NCI-H187 treated with DMSO at 0.1 percent for 48 hours (cell line): ENCODE results near the gene PRLH.

Experiments
- DNase-seq: peaks from one replicate; lab custom pipeline; 2025; lab: John Stamatoyannopoulos, UW

Gene PRLH

DNA sequence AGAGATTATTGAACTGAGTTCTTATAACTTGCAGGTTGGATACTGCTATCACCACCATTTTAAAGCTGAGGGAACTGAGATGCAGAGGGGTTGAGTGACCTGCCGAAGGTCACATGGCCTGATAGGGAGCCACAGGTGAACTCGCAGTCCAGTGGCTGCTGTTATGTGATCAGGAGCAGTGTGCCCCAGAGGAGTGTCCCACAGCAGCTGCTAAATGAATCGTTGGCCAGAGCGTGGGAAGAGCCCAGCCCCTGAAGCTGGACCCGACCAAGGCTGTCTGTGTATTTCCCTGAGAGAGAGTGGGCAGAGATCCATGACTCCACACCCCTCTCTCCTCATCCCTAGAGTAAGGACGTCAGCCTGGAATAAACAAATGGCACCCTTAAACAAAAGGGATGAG, 26.7 kb upstream of the PRLH start:
- DNase-seq: no peak

DNA sequence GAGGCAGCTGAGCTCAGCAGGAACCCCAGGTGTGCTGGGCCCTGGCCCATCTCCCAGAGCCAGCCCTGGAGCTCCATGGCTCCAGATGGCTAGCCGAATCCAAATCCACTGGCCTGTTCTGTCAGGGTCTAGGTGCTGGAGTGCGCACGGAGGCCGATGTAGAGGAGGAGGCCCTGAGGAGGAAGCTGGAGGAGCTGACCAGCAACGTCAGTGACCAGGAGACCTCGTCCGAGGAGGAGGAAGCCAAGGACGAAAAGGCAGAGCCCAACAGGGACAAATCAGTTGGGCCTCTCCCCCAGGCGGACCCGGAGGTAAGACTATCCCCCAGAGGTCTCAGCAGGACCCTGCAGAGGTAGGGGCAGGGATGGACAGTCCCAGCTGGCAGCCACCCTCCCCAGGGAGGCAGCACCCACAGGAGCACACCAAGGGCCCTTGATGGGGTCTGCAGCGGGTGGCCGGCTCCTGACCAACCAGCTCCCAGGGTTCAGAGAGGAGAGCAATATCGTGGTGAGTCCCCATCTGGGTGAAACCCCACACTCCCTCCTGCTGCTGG, 26.1 kb upstream of the PRLH start:
- no peak for DNase-seq

DNA sequence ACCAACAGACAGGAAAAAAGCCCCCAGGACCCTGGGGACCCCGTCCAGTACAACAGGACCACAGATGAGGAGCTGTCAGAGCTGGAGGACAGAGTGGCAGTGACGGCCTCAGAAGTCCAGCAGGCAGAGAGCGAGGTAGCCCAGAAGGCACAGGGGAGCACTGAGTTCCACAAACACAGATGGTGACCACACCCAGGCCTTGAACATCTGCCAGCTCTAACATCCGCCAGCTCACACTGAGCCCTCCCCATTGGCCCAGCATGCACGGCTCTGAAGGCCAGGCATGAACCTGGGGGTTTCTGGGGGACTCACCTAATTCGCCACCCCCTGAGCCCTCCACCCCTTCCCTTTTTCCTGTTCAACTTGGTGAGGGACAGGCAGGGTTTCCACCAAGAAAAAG, 25.6 kb upstream of the PRLH start:
- DNase-seq: no peak

DNA sequence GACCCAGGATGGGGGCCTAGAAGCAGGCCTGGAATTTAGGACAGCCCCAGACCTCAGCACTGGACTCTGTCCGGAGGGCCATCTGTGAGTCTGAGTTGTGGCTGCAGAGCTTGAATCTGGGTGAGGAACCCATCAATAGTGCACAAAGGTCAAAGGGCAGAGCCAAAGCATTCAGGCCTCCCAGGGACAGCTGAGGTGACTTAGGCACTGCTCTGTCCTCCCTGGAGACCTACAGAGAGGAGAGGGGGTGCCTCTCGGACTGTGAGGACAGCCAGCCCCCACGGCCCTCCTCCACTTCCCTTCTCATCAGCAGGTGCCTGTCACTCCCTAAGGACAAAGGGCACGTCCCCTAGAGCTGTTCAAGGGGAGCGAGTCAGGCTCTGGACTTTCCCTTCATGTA, 25.1 kb upstream of the PRLH start:
- no peak for DNase-seq

DNA sequence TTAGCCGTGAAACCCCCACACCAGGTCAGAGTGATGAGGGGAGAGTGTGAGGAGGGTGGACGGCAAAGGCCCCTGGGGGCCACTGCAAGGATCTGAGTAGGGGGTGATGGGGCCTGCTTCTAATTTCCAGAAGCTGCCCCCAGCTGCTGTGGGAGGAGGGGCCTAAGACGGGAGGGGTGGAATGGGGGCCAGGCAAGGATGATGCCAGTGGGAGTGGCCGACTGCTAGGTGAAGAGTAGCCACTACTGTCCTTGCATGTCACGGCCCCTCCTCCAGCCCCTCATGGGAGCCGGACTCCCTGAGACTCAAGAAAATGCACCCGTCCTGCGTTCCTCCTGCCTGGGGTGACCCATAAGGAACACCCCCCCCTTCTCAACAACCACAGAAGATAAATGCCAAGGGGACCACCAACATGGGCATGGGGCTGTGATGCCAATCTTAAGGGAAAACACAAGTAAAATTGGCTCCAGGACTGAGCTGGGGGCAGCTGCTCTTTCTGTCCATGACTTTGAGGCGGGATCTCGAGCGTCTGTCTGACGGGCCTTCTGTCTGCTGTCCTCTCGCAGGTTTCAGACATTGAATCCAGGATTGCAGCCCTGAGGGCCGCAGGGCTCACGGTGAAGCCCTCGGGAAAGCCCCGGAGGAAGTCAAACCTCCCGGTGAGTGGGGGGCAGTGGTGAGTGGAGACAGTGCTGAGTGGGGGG, 24.2 kb upstream of the PRLH start:
- DNase-seq: no peak

DNA sequence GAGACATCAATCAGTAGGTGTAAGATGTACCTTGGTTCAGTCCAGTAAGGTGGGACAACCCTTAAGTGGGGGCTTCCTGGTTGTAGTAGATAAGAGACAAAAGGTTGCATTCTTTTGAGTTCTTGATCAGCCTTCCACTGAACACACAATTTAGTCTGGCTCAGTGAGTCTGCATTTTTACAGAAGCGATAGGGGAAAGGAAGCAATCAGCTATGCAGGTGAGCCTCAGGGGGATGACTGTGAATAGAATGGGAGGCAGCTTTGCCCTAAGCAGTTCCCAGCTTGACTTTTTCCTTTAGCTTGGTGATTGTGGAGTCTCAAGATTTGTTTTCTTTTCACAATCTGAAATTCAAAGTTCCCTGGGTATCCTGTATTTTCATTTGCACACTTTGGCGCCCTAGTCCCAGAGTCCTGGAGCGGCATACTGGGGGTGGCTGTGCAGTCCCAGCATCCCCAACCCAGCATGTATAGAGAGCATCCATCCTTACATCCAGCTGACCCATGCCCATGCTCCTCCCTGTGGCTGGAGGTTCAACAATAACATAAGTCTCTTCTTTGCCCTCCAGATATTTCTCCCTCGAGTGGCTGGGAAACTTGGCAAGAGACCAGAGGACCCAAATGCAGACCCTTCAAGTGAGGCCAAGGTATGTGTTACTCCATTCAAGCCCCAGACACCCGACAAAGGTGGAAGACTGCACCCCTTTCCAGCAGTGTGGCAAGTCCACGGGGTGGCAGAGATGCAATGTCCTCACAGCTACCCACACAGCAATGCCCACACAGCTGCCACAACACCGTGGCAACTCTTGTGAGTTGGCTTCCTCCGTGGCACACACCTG, 20.1 kb upstream of the PRLH start:
- no peak for DNase-seq

DNA sequence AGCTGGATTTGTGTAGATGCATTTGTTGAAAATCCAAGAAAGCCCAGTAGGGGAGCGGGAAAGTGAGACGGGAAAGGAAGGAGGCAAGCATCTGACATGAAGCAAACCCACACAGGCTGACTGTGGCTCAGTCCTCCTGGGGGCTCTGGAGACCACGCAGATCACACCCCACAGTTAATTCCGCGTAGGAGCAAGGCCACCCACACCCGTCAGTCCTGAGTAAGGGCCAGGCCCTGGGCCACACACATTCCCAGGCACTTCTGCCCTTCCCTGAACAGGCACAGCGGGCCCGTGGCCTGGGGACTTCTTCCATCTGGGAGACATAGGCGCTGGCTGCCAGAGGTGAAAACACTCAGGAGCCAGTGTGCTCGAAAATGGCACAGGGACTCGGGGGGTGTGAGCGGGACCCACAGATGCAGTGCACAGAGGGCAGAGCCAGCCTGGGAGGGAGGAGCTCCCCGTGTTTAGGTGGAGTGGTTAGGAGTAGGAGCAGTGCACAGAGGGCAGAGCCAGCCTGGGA, 19.4 kb upstream of the PRLH start:
- DNase-seq: no peak

DNA sequence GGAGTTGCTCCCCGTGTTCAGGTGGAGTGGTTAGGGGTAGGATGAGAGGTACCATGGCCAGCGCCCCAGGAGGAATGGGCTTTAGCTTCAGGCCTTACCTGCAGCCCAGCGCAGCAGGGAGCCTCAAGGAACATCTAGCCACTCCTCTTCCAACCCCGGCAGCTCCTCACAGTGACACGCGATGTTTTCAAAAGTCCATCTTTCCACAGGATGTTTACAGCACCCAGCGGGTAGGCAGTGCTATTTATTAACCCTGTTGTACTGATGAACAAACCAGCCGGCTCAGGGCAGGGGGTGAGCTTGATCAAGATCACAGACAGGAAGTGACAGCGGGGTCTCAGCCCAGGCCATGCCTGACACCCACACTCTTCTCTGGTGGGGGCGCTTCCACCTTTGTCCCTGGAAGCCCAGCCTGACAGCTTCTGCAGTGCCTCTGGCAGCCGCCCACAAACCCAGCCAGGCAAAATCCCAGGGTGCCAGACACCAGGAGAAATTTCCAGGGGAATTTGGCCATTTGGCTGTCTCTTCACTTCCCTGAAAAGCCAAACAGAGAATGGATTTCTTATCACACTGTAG, 18.4 kb upstream of the PRLH start:
- no peak for DNase-seq

DNA sequence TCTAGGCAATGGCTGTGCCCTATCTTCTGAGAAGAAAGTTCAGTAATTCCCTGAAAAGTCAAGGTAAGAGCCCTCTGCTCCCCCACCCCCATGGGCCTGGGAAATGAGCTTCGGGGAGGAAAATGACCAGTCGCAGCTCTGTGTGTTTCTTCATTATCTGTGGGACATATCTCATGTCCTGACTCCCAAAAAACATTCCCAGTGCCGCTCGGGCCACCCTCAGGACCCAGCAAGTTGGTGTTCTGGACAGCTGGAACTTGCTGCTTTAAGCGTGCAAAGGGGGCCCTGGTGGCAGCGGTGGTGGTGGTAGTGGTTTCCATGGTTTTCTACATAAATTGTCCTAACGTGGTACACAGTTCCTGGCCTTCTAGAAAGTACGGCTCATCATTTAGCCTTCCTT, 17.2 kb upstream of the PRLH start:
- DNase-seq: no peak

DNA sequence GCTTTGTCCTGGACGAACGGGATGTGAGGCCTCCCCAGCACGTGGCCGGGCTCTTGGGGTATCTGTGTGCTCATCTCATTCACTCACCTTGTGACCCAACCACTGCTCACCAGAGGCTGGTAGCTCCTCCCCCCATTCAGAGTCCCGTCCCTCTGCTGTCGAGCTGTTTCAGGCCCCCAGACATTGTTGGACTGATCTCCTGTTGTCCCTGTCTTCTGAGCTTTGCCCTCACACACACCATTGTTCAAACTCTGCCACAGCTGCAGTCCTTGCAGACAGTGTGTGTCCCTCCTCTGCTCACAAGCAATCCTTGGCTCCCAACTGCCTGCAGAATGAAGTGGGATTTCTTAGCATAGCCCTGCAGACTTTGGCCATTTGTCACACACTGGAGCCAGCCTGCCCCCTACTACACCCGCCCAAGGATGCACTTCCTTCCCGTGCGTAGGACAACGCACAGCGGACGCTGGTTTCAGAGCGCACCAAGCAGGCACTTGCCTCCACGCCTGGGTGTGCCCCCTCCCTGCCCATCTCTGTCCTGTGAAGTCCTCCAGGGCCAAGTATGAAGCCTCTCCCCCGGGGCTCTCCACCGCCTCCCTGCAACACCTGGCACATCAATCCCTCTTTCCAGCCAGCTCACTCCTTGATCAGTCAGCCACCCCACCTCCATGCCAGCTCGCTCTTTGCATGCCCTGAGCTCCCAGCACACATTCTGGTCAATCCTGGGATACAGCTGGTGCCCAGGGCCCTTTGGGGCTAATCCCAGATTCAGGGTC, 16.5 kb upstream of the PRLH start:
- no peak for DNase-seq

DNA sequence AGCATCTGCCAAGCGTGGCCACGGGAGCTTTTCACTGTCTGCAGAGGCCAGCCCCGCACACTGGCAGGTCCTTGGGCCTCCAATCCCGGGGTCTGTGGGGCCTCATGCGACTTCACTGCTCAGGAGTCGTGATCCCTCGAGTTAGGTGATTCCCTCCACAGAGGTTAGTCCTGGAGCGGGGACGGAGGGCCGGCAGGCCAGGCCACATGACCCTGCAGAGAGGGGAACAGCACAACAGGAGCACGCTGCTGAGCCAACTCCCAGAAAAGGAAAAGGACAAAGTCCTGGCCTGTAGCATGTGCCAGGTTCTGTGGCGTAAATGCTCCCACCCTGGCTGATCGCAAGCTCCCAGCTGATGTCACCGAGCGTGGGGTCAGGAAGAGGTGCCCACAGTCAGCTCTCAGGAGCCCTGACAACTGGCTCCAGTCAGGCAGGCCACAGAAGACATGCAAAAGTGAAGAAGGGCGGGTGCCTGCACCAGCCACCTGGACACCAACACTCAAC, 15.3 kb upstream of the PRLH start:
- no peak for DNase-seq

DNA sequence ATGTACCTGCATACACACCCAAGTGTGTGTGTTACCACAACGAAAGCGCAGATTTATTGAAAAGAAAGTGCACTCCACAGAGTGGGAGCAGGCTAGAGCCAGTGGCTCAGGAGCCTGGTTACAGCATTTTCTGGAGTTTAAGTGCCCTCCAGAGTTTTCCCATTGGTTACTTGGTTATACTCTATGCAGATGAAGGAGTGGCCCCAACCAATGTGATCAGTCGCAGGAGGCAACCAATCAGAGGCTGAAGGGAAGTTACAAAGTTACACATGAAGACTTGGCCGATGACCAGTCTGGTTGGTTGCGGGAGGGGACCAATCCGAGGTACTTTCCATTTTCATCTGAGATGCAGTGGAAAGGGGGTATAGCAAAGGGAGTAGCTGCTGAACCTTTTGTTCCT, 13.5 kb upstream of the PRLH start:
- DNase-seq: no peak

DNA sequence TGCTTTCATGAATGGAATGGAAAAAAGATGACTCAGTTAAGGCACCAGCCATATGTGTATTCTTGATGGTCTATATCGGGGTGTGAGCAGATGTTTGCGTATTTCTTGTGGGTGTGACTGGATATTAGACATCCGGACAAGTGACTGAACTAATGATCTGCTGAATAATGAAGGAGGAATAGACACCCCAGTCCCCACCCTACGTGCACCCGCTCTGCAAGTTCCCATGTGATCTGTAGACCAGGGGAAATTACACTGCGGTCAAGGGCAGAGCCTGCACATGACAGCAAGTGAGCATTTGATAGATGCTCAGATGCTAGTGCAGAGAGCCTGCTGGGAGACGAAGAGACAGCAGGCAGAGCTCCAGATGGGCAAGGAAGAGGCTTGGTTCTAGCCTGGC, 12.4 kb upstream of the PRLH start:
- DNase-seq: no peak

DNA sequence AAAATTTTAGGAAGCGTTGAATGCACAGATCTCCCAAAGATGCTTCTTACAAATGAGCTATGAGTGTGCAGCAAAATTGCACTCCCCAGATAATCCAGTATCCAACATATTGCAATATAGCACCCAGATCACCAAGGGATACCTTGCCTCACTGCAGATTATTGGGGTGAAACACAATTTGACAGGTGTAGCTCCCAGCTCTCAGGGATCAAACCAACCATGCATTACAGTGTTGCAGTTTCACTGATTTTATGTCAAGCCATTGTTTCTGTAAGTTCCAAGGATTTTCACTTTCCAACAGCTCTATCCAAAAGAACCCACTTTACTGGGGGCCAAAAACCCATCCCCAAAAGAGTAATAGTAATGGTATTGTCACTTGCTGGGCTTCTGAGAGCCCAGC, 10.8 kb upstream of the PRLH start:
- no peak for DNase-seq

DNA sequence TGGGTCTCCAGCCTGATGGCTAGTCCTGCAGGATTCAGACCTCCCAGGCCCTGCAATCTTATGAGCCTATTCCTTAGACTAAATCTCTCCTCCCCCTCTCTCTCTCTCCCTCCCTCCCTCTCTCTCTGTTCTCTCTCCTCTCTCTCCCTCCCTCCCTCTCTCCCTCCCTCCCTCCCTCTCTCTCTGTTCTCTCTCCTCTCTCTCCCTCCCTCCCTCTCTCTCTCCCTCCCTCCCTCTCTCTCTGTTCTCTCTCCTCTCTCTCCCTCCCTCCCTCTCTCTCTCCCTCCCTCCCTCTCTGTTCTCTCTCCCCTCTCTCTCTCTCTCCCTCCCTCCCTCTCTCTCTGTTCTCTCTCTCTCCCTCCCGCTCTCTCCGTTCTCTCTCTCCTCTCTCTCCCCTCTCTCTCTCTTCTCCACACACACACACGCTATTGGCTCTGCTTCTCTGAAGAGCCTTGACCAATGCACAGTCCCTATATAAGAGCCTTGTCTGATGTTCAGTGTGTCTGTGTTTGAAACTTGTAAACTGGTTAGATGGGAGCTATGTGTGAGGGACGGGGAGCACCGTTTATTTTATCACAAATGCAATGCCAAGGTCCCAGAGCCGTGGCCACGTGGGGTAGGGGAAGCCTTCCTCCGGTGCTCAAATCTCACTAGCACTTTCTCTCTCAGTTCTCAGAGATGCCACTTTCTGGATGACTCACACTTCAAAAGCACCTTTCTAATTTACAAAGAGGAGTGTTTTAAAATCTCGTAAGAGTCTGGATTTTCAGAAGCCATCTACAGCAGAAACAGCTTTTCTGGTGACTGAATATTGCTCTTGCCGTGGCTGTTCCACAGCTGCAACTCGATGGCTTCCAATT, 9.4 kb upstream of the PRLH start:
- DNase-seq: no peak

DNA sequence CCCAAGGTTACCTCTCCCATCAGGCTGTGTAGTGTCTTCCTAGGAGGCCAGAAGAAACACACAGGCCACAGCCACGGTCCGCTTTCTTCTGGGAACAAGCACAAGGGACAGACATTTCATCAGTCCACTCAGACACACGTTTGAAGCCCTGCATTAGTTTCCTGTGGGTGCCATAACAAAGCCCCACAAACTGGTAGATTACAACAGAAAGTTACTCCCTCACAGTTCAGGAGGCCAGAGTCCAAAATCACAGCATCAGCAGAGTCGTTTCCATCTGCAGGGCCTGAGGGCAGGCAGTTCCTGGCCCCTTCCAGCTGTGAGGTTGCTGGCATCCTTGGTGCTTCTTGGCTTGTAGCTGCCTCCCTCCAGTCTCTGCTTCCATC, 8.8 kb upstream of the PRLH start:
- no peak for DNase-seq

DNA sequence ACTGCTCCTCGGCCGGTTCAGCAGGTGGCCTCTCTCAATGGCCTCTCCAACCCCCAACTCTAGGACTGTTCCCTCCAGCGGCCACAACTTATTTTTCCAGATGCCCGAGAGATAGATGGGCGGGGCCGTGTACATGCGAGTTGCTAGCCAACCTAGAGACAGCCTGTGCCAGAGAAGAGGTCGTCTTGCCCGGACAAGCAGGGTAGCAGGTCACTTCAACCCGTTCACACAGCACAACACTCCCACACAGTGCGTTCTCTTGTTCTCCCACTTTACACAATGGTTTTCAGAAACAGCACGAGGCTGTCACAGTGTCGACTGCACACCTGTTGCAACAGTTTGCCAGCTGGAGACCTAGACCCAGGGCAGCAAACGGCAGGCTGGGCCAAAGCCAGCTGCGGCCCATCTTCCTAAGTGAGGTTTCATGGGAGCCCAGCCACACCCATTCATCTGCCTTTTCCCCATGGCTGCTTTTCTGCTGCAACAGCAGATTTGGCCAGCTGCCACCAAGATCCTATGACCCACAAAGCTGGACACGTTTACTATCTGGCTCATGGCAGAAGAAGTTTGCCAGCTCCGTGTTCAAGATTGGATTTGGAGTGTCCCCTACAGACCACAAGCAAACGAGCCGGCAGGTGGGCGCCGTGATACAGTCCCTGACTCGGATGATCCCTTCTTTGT, 7.3 kb upstream of the PRLH start:
- DNase-seq: peak; percentile 15

DNA sequence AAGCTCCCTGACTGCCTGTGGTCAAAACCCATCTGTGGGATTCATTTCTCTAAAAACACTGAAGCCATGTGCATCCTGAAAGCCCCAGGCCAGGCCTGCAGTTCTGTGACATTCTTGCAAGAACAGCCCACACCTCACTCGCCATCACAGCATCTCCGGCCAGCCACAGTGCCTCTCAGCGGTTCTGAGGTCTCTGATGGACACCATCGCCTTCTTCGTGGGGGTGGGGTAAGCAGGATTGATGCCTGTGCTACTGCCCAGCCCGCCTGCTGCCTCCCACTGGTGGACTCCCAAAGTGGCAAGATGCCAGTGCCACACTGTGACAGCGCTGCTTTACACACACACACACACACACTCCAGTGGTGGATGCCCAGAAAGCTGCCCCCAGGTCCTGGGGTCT, 5.2 kb upstream of the PRLH start:
- DNase-seq: no peak

DNA sequence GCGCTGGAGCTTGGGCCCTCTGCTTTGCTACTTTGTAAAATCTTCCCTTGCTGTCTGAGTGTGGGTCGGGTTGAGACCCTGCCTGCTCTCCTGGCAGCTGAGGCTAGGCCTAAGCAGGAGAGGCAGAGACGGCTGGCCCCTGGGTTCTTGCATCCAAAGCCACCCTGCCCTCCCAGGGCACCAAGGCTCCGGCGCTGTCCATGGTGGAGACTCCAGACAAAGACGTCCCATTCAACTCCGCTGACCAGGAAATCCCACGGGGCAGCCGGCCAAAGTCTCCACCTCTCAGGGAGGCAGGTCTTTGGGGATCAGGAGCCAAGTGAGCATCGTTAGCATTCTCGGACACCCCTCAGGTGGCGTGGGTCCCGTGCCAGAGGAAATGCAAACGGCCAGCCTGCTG, 2.6 kb upstream of the PRLH start:
- DNase-seq: no peak

DNA sequence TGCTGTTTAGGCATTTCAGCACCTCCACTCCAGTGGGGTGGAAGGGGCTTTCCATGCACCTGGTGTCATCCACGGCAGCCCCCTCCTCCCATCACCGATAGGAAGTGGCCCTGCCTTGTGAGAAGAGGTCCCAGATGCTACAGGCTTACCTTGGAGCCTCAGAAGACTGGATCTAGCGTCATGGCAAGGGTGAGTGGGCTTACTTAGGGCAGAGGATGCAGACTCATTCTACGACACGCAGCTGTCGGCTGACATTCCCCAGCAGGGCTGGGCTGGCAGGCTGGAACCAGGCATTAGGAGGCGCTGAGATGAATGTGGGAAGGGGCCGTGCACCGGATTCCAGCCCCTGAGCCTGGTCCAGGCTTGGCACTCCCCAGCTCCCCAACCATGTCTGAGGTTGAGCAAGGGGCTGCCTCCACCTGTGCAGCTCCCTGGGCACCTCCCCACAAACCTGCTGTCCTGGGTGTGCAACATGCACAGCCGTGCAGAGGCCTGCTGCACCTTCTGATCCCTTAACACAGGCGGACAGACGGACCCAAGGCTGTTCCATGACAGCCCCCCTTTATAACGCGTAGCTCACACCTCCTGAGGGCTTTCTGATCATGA, 1.7 kb upstream of the PRLH start:
- no peak for DNase-seq
